ENCODE data around the gene FAM168A. TPM values are rescaled to one million over a fixed set of nuclear protein-coding genes. Genes with fewer than 3 reads are reported as not detected.

FAM168A gene
- total RNA-seq, 1 experiment from 2014 or later: 15.3 TPM

- Histone ChIP-seq H3K9me3 (no peaks in the 10 kb centered on the region), H3K4me3 (no peak overlapping the region), H3K27me3 (no peaks in the 10 kb centered on the region), H3K36me3 (peaks cover 11% of the 10 kb centered on the region)
- DNase-seq: peak; percentile 19
Measured at GRCh38 chr11:73414977-73415651, 182.8 kb downstream of the FAM168A start.

- Histone ChIP-seq H3K27me3 (no peaks in the 10 kb centered on the region), H3K9me3 (no peaks in the 10 kb centered on the region), H3K4me3 (no peak overlapping the region), H3K36me3 (peaks cover 9% of the 10 kb centered on the region)
- DNase-seq: no peak
Measured at GRCh38 chr11:73413256-73413655, 184.7 kb downstream of the FAM168A start.

- no peaks in the 10 kb centered on the region for H3K27me3 ChIP-seq
- DNase-seq: no peak
- no peaks in the 10 kb centered on the region for H3K9me3 ChIP-seq
- peaks cover 10% of the 10 kb centered on the region; the same call in 1 of the 2 replicates for H3K36me3 ChIP-seq
- H3K4me3 ChIP-seq: no peak overlapping the region
Measured at GRCh38 chr11:73412308-73412707, 185.6 kb downstream of the FAM168A start.

GRCh38 chr11:73411031-73411430 lies 186.9 kb downstream of the FAM168A start:
- Histone ChIP-seq H3K36me3 (peaks cover 10% of the 10 kb centered on the region; the same call in 1 of the 2 replicates), H3K27me3 (no peaks in the 10 kb centered on the region), H3K9me3 (no peaks in the 10 kb centered on the region), H3K4me3 (no peak overlapping the region)
- no peak for DNase-seq

GRCh38 chr11:73410627-73411026 lies 187.3 kb downstream of the FAM168A start:
- no peak overlapping the region for H3K4me3 ChIP-seq
- H3K36me3 ChIP-seq: peaks cover 10% of the 10 kb centered on the region; the same call in 1 of the 2 replicates
- no peak for DNase-seq
- no peaks in the 10 kb centered on the region for H3K9me3 ChIP-seq
- no peaks in the 10 kb centered on the region for H3K27me3 ChIP-seq

GRCh38 chr11:73409431-73409830 lies 188.5 kb downstream of the FAM168A start:
- no peaks in the 10 kb centered on the region for H3K27me3 ChIP-seq
- no peak for DNase-seq
- H3K36me3 ChIP-seq: peaks cover 16% of the 10 kb centered on the region
- H3K4me3 ChIP-seq: no peak overlapping the region
- no peaks in the 10 kb centered on the region for H3K9me3 ChIP-seq

- Histone ChIP-seq H3K9me3 (no peaks in the 10 kb centered on the region), H3K4me3 (no peak overlapping the region), H3K27me3 (no peaks in the 10 kb centered on the region), H3K36me3 (peaks cover 16% of the 10 kb centered on the region)
- no peak for DNase-seq
Measured at GRCh38 chr11:73406619-73407018, 191.3 kb downstream of the FAM168A start.

GRCh38 chr11:73406131-73406530 lies 191.8 kb downstream of the FAM168A start:
- Histone ChIP-seq H3K36me3 (peaks cover 16% of the 10 kb centered on the region), H3K9me3 (no peaks in the 10 kb centered on the region), H3K27me3 (no peaks in the 10 kb centered on the region), H3K4me3 (no peak overlapping the region)
- no peak for DNase-seq

GRCh38 chr11:73405146-73405510 lies 192.8 kb downstream of the FAM168A start:
- no peaks in the 10 kb centered on the region for H3K9me3 ChIP-seq
- no peaks in the 10 kb centered on the region for H3K27me3 ChIP-seq
- H3K4me3 ChIP-seq: no peak overlapping the region
- no peak for DNase-seq
- peaks cover 12% of the 10 kb centered on the region for H3K36me3 ChIP-seq

GRCh38 chr11:73404506-73405145 lies 193.3 kb downstream of the FAM168A start:
- Histone ChIP-seq H3K4me3 (no peak overlapping the region), H3K27me3 (no peaks in the 10 kb centered on the region), H3K9me3 (no peaks in the 10 kb centered on the region), H3K36me3 (peaks cover 12% of the 10 kb centered on the region)
- DNase-seq: no peak

- Histone ChIP-seq H3K9me3 (no peaks in the 10 kb centered on the region), H3K36me3 (peaks cover 12% of the 10 kb centered on the region), H3K4me3 (no peak overlapping the region), H3K27me3 (no peaks in the 10 kb centered on the region)
- peak; percentile 34 for DNase-seq
Measured at GRCh38 chr11:73404048-73404447, 193.9 kb downstream of the FAM168A start.

- no peak overlapping the region for H3K4me3 ChIP-seq
- peaks cover 12% of the 10 kb centered on the region for H3K36me3 ChIP-seq
- DNase-seq: no peak
- no peaks in the 10 kb centered on the region for H3K9me3 ChIP-seq
- H3K27me3 ChIP-seq: no peaks in the 10 kb centered on the region
Measured at GRCh38 chr11:73403541-73403940, 194.4 kb downstream of the FAM168A start.

- no peak for DNase-seq
- H3K9me3 ChIP-seq: no peaks in the 10 kb centered on the region
- H3K36me3 ChIP-seq: peaks cover 7% of the 10 kb centered on the region
- H3K27me3 ChIP-seq: no peaks in the 10 kb centered on the region
- H3K4me3 ChIP-seq: no peak overlapping the region
Measured at GRCh38 chr11:73402834-73403185, 195.1 kb downstream of the FAM168A start.

- Histone ChIP-seq H3K4me3 (no peak overlapping the region), H3K27me3 (no peaks in the 10 kb centered on the region), H3K36me3 (peaks cover 9% of the 10 kb centered on the region), H3K9me3 (no peaks in the 10 kb centered on the region)
- DNase-seq: no peak
Measured at GRCh38 chr11:73401924-73402833, 195.7 kb downstream of the FAM168A start.

GRCh38 chr11:73401217-73401923 lies 196.5 kb downstream of the FAM168A start:
- Histone ChIP-seq H3K9me3 (no peaks in the 10 kb centered on the region), H3K27me3 (no peaks in the 10 kb centered on the region), H3K4me3 (no peak overlapping the region), H3K36me3 (peaks cover 11% of the 10 kb centered on the region)
- no peak for DNase-seq

GRCh38 chr11:73400293-73400692 lies 197.6 kb downstream of the FAM168A start:
- DNase-seq: no peak
- peaks cover 11% of the 10 kb centered on the region for H3K36me3 ChIP-seq
- H3K4me3 ChIP-seq: no peak overlapping the region
- no peaks in the 10 kb centered on the region for H3K9me3 ChIP-seq
- H3K27me3 ChIP-seq: no peaks in the 10 kb centered on the region

- no peak for DNase-seq
- H3K9me3 ChIP-seq: no peaks in the 10 kb centered on the region
- no peaks in the 10 kb centered on the region for H3K27me3 ChIP-seq
- H3K36me3 ChIP-seq: peaks cover 9% of the 10 kb centered on the region
- no peak overlapping the region for H3K4me3 ChIP-seq
Measured at GRCh38 chr11:73399636-73400035, 198.3 kb downstream of the FAM168A start.
